SK-N-SH treated with all-trans-retinoic acid at 6 μM for 48 hours (cell line): ENCODE measurements around the gene VAMP3.

Experiments used
- ATAC-seq: fragments of 200-7000 bp; cut with Tn5 transposase; 3 replicates; pipeline ENCODE4 v1.9.1; 2020; ENCODE audit warnings: mild to moderate bottlenecking, moderate library complexity
- ARNTL ChIP-seq: fragments of 450-650 bp; formaldehyde crosslinking; IDR thresholded peaks from 2 replicates; pipeline ENCODE4 v1.5.0; 2020; ENCODE audit warnings: low read depth, mild to moderate bottlenecking, moderate library complexity, borderline replicate concordance
- BACH2 ChIP-seq: fragments of 250-450 bp; sonication (Bioruptor Pico); IDR thresholded peaks from 2 replicates; pipeline ENCODE4 v1.9.0; 2021; ENCODE audit warnings: mild to moderate bottlenecking, borderline replicate concordance
- CSDC2 ChIP-seq: fragments of 250-450 bp; sonication (Bioruptor Pico); IDR thresholded peaks from 2 replicates; pipeline ENCODE4 v1.5.0; 2020; ENCODE audit warnings: mild to moderate bottlenecking, moderate library complexity
- ESRRG ChIP-seq: fragments of 250-450 bp; sonication (Bioruptor Pico); IDR thresholded peaks from 2 replicates; pipeline ENCODE4 v1.6.1; 2021; ENCODE audit warnings: mild to moderate bottlenecking
- ISL1 ChIP-seq: fragments of 250-450 bp; sonication (Bioruptor Pico); IDR thresholded peaks from 2 replicates; pipeline ENCODE4 v2.1.2; 2022; ENCODE audit warnings: mild to moderate bottlenecking, moderate library complexity
- OSR1 ChIP-seq: fragments of 250-450 bp; sonication (Bioruptor Pico); IDR thresholded peaks from 2 replicates; pipeline ENCODE4 v1.8.0; 2022; ENCODE audit warnings: moderate library complexity, mild to moderate bottlenecking, inconsistent platforms
- PPARA ChIP-seq: fragments of 250-450 bp; sonication (Bioruptor Pico); IDR thresholded peaks from 2 replicates; pipeline ENCODE4 v1.5.0; 2020; ENCODE audit warnings: mild to moderate bottlenecking, borderline replicate concordance
- RARB ChIP-seq: fragments of 250-450 bp; sonication (Bioruptor Pico); IDR thresholded peaks from 2 replicates; pipeline ENCODE4 v1.8.0; 2021; ENCODE audit warnings: mild to moderate bottlenecking, moderate library complexity
- SNAI2 ChIP-seq: fragments of 250-450 bp; sonication (Bioruptor Pico); IDR thresholded peaks from 2 replicates; pipeline ENCODE4 v1.5.0; 2020; ENCODE audit warnings: mild to moderate bottlenecking, moderate library complexity
- TCF4 ChIP-seq: fragments of 250-450 bp; sonication (Bioruptor Pico); IDR thresholded peaks from 2 replicates; pipeline ENCODE4 v1.8.0; 2021; ENCODE audit warnings: mild to moderate bottlenecking, moderate library complexity, borderline replicate concordance
- TOX ChIP-seq: fragments of 250-450 bp; sonication (Bioruptor Pico); IDR thresholded peaks from 2 replicates; pipeline ENCODE4 v1.8.0; 2021; ENCODE audit warnings: mild to moderate bottlenecking, moderate library complexity, borderline replicate concordance
- ZC3H10 ChIP-seq: fragments of 250-450 bp; sonication (Bioruptor Pico); IDR thresholded peaks from 2 replicates; pipeline ENCODE4 v1.5.1; 2021; ENCODE audit warnings: mild to moderate bottlenecking, moderate library complexity
- ZFP3 ChIP-seq: fragments of 250-450 bp; sonication (Bioruptor Pico); IDR thresholded peaks from 2 replicates; pipeline ENCODE4 v1.5.0; 2020; ENCODE audit warnings: mild to moderate bottlenecking, moderate library complexity
- ZFP30 ChIP-seq: fragments of 450-650 bp; formaldehyde crosslinking; IDR thresholded peaks from 2 replicates; pipeline ENCODE4 v1.5.0; 2022; ENCODE audit warnings: mild to moderate bottlenecking, moderate library complexity
- ZNF565 ChIP-seq: fragments of 450-650 bp; formaldehyde crosslinking; conservative IDR thresholded peaks from 2 replicates; pipeline ENCODE4 v1.5.0; 2020; ENCODE audit warnings: low read depth, mild to moderate bottlenecking, moderate library complexity
- ZNF70 ChIP-seq: fragments of 450-650 bp; formaldehyde crosslinking; IDR thresholded peaks from 2 replicates; pipeline ENCODE4 v1.5.0; 2020; ENCODE audit warnings: mild to moderate bottlenecking, moderate library complexity
- ZNF8 ChIP-seq: fragments of 450-650 bp; formaldehyde crosslinking; IDR thresholded peaks from 2 replicates; pipeline ENCODE4 v1.5.0; 2020; ENCODE audit warnings: mild to moderate bottlenecking, moderate library complexity
- TF ChIP-seq, protein P1 (sequence below): fragments of 250-450 bp; sonication (Bioruptor Pico); IDR thresholded peaks from 2 replicates; pipeline ENCODE4 v1.8.0; 2020; ENCODE audit warnings: mild to moderate bottlenecking, moderate library complexity, borderline replicate concordance
- TF ChIP-seq, protein P2 (sequence below): fragments of 250-450 bp; sonication (Bioruptor Pico); IDR thresholded peaks from 2 replicates; pipeline ENCODE4 v1.8.0; 2021; ENCODE audit warnings: low read depth, mild to moderate bottlenecking, moderate library complexity, borderline replicate concordance
- TF ChIP-seq, protein P3 (sequence below): fragments of 250-450 bp; sonication (Bioruptor Pico); IDR thresholded peaks from 2 replicates; pipeline ENCODE4 v1.5.1; 2021; ENCODE audit warnings: mild to moderate bottlenecking, moderate library complexity
- TF ChIP-seq, protein P4 (sequence below): fragments of 250-450 bp; sonication (Bioruptor Pico); IDR thresholded peaks from 2 replicates; pipeline ENCODE4 v1.5.0; 2020; ENCODE audit warnings: mild to moderate bottlenecking, moderate library complexity

VAMP3 gene

DNA sequence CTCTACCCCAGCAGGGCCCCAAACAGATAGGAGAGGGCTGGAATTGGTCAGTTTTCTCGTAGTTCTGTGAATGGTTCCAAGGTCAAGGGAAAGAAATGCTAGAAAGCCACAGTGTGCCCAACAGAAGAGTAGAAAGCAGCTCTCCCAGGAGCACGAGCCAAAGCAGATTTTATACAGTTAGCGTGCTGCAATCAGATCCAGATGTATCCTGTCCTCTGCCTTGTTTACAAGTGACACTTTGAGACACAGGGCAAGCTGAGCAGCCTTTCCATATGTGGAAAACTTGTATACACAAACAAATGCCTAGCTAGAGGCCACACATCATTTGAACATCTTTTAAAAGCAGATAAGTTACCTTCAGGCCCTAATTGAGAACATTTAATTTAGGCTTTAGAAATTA lies 6.5 kb downstream of the VAMP3 start:
- no peak for ATAC-seq
- TF ChIP-seq TCF4 (CRISPR knock-in tag) (no peak), ZNF70 (CRISPR knock-in tag) (no peak), ZNF565 (no peak), ZFP30 (CRISPR knock-in tag) (no peak), ISL1 (no peak), PPARA (CRISPR knock-in tag) (no peak), OSR1 (CRISPR knock-in tag) (no peak), SNAI2 (CRISPR knock-in tag) (no peak), CSDC2 (CRISPR knock-in tag) (no peak), ESRRG (CRISPR knock-in tag) (no peak), ZNF8 (CRISPR knock-in tag) (no peak), ARNTL (CRISPR knock-in tag) (no peak), TOX (CRISPR knock-in tag) (no peak), ZC3H10 (CRISPR knock-in tag) (no peak), ZFP3 (no peak)
- TF ChIP-seq, protein P1, sequence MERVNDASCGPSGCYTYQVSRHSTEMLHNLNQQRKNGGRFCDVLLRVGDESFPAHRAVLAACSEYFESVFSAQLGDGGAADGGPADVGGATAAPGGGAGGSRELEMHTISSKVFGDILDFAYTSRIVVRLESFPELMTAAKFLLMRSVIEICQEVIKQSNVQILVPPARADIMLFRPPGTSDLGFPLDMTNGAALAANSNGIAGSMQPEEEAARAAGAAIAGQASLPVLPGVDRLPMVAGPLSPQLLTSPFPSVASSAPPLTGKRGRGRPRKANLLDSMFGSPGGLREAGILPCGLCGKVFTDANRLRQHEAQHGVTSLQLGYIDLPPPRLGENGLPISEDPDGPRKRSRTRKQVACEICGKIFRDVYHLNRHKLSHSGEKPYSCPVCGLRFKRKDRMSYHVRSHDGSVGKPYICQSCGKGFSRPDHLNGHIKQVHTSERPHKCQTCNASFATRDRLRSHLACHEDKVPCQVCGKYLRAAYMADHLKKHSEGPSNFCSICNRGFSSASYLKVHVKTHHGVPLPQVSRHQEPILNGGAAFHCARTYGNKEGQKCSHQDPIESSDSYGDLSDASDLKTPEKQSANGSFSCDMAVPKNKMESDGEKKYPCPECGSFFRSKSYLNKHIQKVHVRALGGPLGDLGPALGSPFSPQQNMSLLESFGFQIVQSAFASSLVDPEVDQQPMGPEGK (CRISPR knock-in tag), result no peak
- TF ChIP-seq, protein P2, sequence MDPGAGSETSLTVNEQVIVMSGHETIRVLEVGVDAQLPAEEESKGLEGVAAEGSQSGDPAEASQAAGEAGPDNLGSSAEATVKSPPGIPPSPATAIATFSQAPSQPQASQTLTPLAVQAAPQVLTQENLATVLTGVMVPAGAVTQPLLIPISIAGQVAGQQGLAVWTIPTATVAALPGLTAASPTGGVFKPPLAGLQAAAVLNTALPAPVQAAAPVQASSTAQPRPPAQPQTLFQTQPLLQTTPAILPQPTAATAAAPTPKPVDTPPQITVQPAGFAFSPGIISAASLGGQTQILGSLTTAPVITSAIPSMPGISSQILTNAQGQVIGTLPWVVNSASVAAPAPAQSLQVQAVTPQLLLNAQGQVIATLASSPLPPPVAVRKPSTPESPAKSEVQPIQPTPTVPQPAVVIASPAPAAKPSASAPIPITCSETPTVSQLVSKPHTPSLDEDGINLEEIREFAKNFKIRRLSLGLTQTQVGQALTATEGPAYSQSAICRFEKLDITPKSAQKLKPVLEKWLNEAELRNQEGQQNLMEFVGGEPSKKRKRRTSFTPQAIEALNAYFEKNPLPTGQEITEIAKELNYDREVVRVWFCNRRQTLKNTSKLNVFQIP (CRISPR knock-in tag), result no peak

DNA sequence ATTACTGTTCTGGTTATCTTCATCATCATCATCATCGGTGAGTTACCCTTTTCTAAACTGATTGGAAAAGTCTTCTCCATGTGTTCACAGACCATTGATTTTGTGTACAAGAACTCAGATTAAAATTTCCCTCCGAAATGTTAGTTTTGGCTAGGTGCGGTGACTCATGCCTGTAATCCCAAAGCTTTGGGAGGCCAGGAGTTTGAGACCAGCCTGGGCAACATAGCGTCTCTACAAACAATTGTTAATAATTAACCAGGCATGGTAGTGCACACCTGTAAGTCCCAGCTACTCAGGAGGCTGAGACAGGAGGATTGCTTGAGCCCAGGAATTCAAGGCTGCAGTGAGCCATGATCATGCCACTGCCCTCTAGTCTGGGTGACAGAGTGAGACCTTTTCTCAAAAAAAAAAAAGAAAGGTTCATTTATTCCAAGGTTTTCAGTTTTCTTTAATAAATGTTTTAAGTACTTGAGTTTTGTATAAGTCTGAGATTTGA lies 7.1 kb downstream of the VAMP3 start:
- TF ChIP-seq TOX (CRISPR knock-in tag), result no peak
- TF ChIP-seq RARB (CRISPR knock-in tag), result no peak
- TF ChIP-seq SNAI2 (CRISPR knock-in tag), result no peak
- no peak for TF ChIP-seq ZFP3
- no peak for TF ChIP-seq ZFP30 (CRISPR knock-in tag)
- TF ChIP-seq ZNF8 (CRISPR knock-in tag), result no peak
- TF ChIP-seq CSDC2 (CRISPR knock-in tag), result no peak
- no peak for TF ChIP-seq OSR1 (CRISPR knock-in tag)
- TF ChIP-seq, protein P3, sequence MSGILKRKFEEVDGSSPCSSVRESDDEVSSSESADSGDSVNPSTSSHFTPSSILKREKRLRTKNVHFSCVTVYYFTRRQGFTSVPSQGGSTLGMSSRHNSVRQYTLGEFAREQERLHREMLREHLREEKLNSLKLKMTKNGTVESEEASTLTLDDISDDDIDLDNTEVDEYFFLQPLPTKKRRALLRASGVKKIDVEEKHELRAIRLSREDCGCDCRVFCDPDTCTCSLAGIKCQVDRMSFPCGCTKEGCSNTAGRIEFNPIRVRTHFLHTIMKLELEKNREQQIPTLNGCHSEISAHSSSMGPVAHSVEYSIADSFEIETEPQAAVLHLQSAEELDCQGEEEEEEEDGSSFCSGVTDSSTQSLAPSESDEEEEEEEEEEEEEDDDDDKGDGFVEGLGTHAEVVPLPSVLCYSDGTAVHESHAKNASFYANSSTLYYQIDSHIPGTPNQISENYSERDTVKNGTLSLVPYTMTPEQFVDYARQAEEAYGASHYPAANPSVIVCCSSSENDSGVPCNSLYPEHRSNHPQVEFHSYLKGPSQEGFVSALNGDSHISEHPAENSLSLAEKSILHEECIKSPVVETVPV (CRISPR knock-in tag), result no peak
- no peak for TF ChIP-seq ZNF70 (CRISPR knock-in tag)
- TF ChIP-seq, protein P2 (CRISPR knock-in tag), result no peak
- no peak for TF ChIP-seq ESRRG (CRISPR knock-in tag)
- TF ChIP-seq ARNTL (CRISPR knock-in tag), result no peak
- TF ChIP-seq, protein P4, sequence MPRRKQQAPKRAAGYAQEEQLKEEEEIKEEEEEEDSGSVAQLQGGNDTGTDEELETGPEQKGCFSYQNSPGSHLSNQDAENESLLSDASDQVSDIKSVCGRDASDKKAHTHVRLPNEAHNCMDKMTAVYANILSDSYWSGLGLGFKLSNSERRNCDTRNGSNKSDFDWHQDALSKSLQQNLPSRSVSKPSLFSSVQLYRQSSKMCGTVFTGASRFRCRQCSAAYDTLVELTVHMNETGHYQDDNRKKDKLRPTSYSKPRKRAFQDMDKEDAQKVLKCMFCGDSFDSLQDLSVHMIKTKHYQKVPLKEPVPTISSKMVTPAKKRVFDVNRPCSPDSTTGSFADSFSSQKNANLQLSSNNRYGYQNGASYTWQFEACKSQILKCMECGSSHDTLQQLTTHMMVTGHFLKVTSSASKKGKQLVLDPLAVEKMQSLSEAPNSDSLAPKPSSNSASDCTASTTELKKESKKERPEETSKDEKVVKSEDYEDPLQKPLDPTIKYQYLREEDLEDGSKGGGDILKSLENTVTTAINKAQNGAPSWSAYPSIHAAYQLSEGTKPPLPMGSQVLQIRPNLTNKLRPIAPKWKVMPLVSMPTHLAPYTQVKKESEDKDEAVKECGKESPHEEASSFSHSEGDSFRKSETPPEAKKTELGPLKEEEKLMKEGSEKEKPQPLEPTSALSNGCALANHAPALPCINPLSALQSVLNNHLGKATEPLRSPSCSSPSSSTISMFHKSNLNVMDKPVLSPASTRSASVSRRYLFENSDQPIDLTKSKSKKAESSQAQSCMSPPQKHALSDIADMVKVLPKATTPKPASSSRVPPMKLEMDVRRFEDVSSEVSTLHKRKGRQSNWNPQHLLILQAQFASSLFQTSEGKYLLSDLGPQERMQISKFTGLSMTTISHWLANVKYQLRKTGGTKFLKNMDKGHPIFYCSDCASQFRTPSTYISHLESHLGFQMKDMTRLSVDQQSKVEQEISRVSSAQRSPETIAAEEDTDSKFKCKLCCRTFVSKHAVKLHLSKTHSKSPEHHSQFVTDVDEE (CRISPR knock-in tag), result no peak
- TF ChIP-seq, protein P1 (CRISPR knock-in tag), result no peak
- TF ChIP-seq TCF4 (CRISPR knock-in tag), result no peak
- no peak for TF ChIP-seq BACH2
- no peak for TF ChIP-seq ZNF565
- TF ChIP-seq PPARA (CRISPR knock-in tag), result no peak
- TF ChIP-seq, all 23 proteins: peak for 0
- ATAC-seq, result no peak
